Activated CD4-positive, alpha-beta T cell treated with anti-CD3 and anti-CD28 coated beads for 48 hours (primary cell): ENCODE results near the gene REELD1.

Experiments
- DNase-seq: peaks from one replicate; pipeline ENCODE4 v3.0.0-alpha.2; 2020

REELD1 gene

GRCh38 chr4:146214238-146214637 is at the start of gene REELD1:
Gene REELD1 (plus strand): TSS chr4:146214538. CDS start chr4:146216953, 2,415 bp downstream.
- DNase-seq: no peak

GRCh38 chr4:146165221-146165620 is 49.1 kb upstream of the REELD1 start:
- DNase-seq: no peak

DNA sequence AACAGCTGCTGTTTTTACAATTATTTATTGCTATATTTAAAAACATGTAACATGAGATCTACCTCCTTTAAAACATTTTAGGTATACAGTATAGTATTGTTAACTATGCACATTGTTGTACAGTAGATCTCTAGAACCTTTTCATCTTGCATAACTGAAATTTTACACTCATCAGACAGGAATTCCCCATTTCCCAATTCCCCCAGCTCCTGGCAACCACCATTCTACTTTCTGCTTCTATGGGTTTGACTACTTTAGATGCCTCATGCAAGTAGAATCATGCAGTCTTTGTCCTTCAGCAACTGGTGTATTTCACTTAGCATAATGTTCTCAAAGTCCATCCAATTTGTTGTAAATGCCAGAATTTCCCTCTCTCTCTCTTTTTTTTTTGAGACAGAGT is 48.5 kb upstream of the REELD1 start:
- no peak for DNase-seq

GRCh38 chr4:146170149-146170548 is 44.2 kb upstream of the REELD1 start:
- DNase-seq: no peak

- DNase-seq: peak; percentile 88
Measured at GRCh38 chr4:146175541-146176453, 38.5 kb upstream of the REELD1 start, which contains the start of gene LSM6. Gene LSM6 (plus strand): TSS chr4:146175718. CDS start chr4:146182922, 7,204 bp downstream.

- no peak for DNase-seq
Measured at GRCh38 chr4:146176891-146177290, 37.4 kb upstream of the REELD1 start.

DNA sequence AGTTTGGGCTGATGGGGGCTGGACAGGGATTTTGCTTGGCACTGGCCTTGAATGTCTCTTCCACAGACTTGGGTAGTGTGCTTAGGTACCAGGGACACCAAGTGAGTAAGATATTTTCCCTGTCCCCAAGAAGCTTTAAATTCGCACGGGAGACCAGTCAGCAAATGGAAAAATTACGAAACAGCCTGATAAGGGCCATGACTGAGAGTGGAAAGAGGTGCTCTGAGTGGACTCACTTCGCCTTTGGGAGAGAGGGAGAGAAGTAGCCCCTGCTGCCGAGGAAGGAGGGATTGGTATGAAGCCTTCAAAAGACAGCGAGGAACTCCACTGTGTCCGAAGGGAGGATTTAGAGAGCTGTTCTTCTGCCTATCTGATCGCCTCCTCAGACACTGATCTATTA is 36.2 kb upstream of the REELD1 start:
- DNase-seq: no peak

DNA sequence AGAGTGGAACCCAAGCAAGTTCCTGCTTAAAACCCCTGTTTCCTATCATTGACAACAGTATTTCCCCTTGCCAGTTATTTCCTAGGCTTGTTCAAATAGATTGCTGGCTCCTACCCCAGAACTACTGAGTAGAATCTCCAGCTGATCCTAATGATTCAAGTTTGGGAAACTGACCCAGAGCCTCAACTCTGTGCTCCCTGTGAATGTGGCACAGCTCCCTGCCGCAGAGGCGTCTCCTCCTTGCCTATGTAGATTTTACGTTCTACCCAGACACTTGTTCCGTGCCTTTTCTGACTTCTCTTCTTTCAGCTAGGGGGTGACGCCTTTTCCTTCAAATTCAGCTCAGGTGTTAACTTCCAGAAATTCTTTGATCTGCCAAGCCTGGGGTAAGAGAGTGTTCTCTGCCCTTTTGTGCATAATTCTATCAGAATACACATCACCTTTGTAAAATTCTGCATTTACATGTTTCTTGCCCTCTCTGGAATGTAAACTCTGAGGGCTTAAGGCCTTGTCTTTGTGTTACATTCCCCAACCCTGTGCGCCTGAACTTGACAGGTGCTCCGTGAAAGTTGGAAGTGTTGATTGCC is 34.5 kb upstream of the REELD1 start:
- DNase-seq: no peak

DNA sequence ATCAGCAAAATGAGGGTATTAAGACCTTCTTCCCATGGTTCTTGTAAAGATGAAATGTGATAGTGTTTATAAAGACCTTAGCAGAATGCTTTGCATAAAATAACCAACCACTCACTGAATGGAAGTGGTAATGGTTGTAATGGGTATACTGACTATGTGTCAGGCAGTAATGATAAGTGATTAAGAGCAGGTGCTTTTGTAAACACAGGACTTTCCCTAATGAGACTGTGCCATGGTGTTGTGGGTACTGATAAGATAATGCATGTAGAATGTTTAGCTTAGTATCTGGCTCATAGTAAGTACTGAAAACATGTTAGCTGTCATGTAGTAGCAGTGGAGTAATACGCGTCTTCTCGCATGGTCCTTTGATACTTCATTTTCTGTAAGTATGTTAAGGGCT is 31.9 kb upstream of the REELD1 start:
- no peak for DNase-seq

DNA sequence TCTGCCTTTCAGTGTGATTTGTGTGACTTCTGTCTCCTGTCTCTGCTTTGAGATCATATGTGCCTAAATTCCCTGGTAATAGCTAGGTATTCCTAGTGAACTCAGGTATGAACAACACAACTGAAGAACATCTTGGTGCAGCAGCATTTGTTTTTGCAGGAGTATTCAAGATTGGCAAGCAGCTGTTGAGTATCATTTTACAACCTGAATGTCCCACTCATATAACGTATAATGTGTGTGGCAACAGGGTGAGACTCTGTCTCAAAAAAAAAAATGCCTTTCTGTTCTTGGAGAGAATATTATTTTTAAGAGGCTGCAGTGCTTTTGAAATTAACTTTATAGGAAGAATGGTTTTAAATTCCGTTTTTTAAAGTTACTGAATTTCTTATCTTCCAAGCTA is 31.1 kb upstream of the REELD1 start:
- no peak for DNase-seq

DNA sequence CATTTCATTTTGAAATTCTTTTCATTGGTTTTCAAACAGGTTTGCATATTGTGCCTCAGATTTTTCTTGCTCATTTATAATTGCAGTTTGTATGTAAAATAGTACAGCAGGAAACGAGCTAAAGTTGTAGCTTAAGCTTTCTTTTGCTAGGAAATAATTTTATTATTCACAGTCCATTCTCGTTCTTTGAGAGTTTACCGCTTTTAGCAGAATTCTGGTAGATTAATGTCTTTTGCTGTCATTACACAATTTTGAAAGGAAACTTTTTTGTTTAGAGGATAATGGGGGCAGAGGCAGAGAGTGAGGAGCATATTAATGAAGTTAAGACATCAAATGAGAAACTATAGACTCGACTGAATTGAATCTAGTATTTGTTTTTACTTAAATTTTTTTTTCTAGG is 28.3 kb upstream of the REELD1 start:
- no peak for DNase-seq

DNA sequence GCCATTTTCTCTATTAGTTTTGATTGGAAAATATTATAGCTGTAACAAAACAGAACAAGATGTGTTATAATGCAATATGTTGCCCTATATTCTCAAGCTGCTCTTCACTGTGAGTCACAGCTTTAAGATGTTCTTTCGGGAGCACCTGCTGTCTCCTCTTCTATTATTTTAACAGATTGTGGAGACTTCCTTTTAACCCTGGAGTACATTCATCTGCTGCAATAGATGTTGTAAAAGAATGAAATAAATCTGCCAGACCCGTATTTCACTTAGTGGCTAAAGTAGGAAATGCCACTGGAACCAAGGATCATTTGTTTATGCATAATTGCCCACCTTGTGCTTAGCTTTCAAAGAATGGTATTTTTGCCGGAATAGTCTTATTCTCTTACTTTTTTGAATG is 27.7 kb upstream of the REELD1 start:
- no peak for DNase-seq

- no peak for DNase-seq
Measured at GRCh38 chr4:146190456-146190855, 23.9 kb upstream of the REELD1 start.

DNA sequence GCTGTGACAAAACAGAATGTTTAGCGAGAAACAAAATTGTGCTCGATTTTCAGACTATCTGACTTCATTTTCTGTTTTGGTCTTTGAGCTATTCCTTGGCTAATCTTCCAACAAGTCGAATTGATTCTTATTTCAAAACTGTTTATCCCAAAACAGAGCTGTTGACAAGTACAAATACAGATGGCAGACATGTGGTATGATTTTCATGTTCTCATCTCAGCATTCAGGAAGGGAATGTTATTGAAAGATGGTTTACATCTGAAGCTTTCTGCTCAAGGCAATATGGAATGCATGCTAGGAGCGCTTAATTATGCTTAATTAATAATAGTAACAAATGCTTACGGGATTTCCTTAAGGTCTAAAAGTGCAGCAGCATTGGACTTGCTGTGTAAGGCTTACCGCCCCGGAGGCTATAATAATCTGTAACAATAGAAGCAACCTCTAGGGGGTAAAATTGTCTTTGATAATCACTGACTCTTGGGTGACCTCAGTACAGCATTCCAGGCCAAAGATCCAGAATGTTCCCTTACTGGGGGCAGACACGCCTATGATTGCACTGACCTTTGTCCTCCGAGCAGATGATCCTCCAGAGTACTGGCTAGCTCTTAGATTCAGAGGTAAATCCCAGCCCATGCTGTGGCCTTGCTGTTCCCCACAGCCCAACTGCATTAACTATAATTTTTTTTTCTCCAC is 22.4 kb upstream of the REELD1 start:
- no peak for DNase-seq

- DNase-seq: no peak
Measured at GRCh38 chr4:146193628-146194027, 20.7 kb upstream of the REELD1 start.

DNA sequence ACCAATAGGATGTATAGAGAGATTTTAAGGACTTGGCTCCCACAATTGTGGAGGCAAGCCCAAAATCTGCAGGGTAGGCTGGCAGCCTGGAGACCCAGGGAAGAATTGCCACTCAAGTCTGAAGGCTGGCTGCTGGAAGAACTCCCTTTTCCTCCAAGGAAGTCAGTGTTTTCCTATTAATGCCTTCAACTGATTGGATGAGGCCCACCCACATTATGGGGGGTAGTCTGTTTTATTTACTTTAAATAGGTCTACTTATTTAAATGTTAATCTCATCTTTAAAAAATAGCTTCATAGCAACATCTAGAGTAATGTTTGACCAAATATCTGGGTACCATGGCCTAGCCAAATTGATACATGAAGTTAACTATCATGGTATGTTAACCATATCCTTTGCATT is 20.1 kb upstream of the REELD1 start:
- DNase-seq: no peak

GRCh38 chr4:146202665-146203064 is 11.7 kb upstream of the REELD1 start:
- no peak for DNase-seq

DNA sequence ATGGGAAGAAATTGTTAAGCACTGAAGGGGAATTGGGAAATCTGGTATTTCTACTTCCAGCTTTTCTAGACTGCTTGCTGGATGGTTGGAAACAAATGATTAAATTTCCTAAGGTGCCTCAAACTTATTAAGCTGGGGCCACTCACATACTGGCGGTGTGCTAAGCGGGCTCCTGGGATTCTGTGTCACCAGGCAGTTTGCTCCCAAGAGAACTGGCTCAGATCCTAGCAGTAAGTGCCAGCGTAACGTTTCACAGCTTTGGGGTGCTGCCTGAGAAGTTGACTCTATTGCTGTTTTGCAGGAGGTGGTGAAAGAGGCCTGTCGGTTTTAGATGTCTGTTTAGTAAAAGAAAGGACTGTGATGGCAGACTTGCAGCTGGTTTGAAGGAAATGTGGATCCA is 6.9 kb upstream of the REELD1 start:
- DNase-seq: no peak

DNA sequence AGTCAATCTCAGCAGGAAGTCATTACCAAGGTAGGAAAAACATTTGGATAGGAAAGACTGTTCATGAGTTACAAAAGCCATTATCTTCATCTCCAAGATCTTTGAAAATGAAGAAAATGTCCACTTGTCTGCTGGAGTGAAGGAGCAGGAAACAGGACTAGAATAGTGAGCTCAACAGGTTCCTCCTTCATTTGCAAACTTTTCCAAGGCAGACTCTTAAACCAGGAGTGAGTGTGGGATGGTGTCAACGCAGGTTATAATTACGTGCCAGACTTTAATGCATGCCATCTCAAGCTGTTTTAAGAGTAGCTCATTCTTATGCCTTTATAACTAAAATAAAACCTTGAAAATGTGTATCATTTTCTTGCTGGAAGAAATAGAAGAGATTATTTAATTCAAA is 3.4 kb upstream of the REELD1 start:
- DNase-seq: no peak

DNA sequence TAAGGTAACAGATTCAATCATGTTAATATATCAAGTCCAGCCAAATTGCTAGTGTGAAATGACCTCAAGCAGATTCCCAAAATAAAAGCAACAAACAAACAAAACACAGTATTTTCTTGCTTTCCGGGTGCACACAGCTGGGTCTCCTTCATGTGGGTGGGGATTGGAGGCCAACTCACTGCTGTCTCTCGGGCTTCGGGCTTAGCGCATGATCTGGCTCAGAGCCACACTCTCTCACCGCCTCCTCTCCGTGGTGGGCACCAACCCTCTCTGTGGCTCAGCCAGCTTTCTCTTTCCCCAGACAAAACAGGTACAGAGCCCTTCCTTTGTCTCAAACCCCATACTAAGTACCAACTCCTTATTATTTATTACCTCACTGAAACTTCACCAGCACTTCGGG is 2.9 kb upstream of the REELD1 start:
- DNase-seq: no peak

GRCh38 chr4:146212781-146213180 is 1.6 kb upstream of the REELD1 start:
- DNase-seq: no peak

GRCh38 chr4:146222313-146222712 is 8.0 kb downstream of the REELD1 start:
- no peak for DNase-seq

DNA sequence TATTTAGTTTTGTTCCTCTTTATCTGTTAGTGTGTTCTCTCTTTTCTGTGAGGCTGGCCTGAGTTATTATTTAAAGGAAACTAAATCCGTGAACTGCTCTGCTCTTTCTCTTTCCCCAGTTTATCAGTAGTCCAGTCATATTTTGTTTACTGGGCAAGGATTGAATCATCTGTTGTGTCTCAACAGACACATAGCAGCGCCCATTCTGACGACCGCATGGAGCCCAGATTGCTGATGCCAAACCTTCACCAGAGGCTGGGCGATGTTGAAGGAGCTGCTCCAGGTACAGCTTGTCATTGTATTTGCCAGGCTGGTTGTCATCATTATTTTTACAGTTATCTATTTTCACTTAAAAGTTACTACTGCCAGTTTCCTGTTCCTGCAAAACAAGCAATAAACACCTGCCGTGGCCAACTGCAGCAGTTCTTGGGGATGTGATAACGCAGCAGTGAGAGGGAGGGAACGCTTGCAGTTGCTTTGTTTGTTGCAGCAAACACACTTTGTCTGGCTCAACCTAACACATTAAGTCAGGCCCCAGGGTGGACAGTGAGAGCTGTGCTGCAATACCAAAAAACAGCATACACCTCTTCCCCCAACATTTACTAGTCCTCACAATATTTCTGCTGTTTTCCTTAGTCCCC is 10.1 kb downstream of the REELD1 start:
- DNase-seq: no peak
